B cell (primary cell): ENCODE results near the gene SECTM1. TPM values are rescaled to one million over a fixed set of nuclear protein-coding genes. Genes with fewer than 3 reads are reported as not detected.

Experiments used
- ATAC-seq: fragments of 200-7000 bp; cut with Tn5 transposase; one replicate; pipeline ENCODE4 v1.10.0; 2021; ENCODE audit warnings: low read depth, mild to moderate bottlenecking, moderate number of reproducible peaks, moderate library complexity
- CTCF ChIA-PET: fragments of 350-600 bp; sonication (Branson Sonifier 250); formaldehyde crosslinking; loops from one replicate; lab custom pipeline; 2021; ENCODE audit warnings: antibody characterized with exemption, inconsistent platforms; lab: Charles Lee
- POLR2A ChIA-PET: fragments of 350-600 bp; sonication (Branson Sonifier 250); formaldehyde crosslinking; loops from one replicate; lab custom pipeline; 2021; ENCODE audit warnings: antibody characterized with exemption; lab: Charles Lee
- DNase-seq: peaks from one replicate; pipeline ENCODE4 v3.0.0; 2013
- H2AFZ ChIP-seq: 2 replicates; pipeline ENCODE4 v1.6.1; 2012; ENCODE audit warnings: mild to moderate bottlenecking, low read depth, low read length; ENCODE audit not compliant: insufficient read depth, poor library complexity, severe bottlenecking
- H3K27ac ChIP-seq, 2 donors: 1 replicate in 1 of 2; 2 replicates in 1 of 2; pipeline ENCODE4 v1.5.1; 2012 to 2013; ENCODE audit warnings: low read length in 2 of 2, mild to moderate bottlenecking in 2 of 2, moderate library complexity in 1 of 2
- H3K27me3 ChIP-seq, 4 experiments: fragments of 200-600 bp in 1 of 4; sonication (generic) in 1 of 4; replicated peaks in 1 of 4; 1 replicate in 2 of 4; 2 replicates in 2 of 4; pipeline versions ENCODE4 v1.6.1 to v1.7.0; 2013 to 2016; ENCODE audit warnings: low read length in 3 of 4, mild to moderate bottlenecking in 2 of 4, mixed read lengths in 1 of 4, moderate library complexity in 1 of 4; ENCODE audit not compliant: insufficient read depth in 4 of 4, control insufficient read depth in 3 of 4; ENCODE audit errors: control extremely low read depth in 1 of 4
- H3K36me3 ChIP-seq, 2 experiments: replicated peaks in 1 of 2; 1 replicate in 1 of 2; 2 replicates in 1 of 2; pipeline versions ENCODE4 v1.6.1 to v1.7.1; 2013; ENCODE audit warnings: low read length in 1 of 2; ENCODE audit not compliant: insufficient read depth in 2 of 2, control insufficient read depth in 1 of 2; ENCODE audit errors: control extremely low read depth in 1 of 2, extremely low read depth in 1 of 2
- H3K4me1 ChIP-seq, 2 donors: fragments of 200-600 bp in 1 of 2; sonication (generic) in 1 of 2; 1 replicate in 1 of 2; 2 replicates in 1 of 2; pipeline versions ENCODE4 v1.5.1 to v1.6.1; 2013 to 2017; ENCODE audit warnings: low read length in 2 of 2; ENCODE audit not compliant: control insufficient read depth in 2 of 2, insufficient read depth in 2 of 2
- H3K4me2 ChIP-seq: replicated peaks from 2 replicates; pipeline ENCODE3; 2012; ENCODE audit warnings: mild to moderate bottlenecking, low read depth, low read length; ENCODE audit not compliant: poor library complexity, severe bottlenecking
- H3K4me3 ChIP-seq, 5 experiments: fragments of 200-600 bp in 1 of 5; sonication (generic) in 1 of 5; 1 replicate in 3 of 5; 2 replicates in 2 of 5; pipeline versions ENCODE4 v1.5.1 to v1.7.0; 2011 to 2016; ENCODE audit warnings: low read length in 4 of 5, mild to moderate bottlenecking in 4 of 5, low read depth in 2 of 5, control low read depth in 1 of 5, moderate library complexity in 1 of 5; ENCODE audit not compliant: insufficient read depth in 1 of 5; ENCODE audit errors: control extremely low read depth in 1 of 5, extremely low read depth in 1 of 5
- H3K79me2 ChIP-seq: fragments of 200-600 bp; sonication (generic); one replicate; pipeline ENCODE4 v1.6.0; 2016; ENCODE audit warnings: low read length; ENCODE audit not compliant: control insufficient read depth, insufficient read depth
- H3K9ac ChIP-seq: fragments of 200-600 bp; sonication (generic); 2 replicates; pipeline ENCODE4 v1.6.1; 2017; ENCODE audit warnings: mild to moderate bottlenecking, low read length, moderate library complexity
- H3K9me3 ChIP-seq, 3 donors: one replicate each; pipeline versions ENCODE4 v1.6.1 to v1.7.1; 2013; ENCODE audit warnings: low read length in 2 of 3; ENCODE audit not compliant: control insufficient read depth in 2 of 3, insufficient read depth in 1 of 3; ENCODE audit errors: control extremely low read depth in 1 of 3
- H4K20me1 ChIP-seq: 2 replicates; pipeline ENCODE4 v1.6.0; 2012; ENCODE audit warnings: mild to moderate bottlenecking, low read length; ENCODE audit not compliant: insufficient read depth, control insufficient read depth, poor library complexity, severe bottlenecking
- H3K27ac Mint-ChIP-seq: one replicate; pipeline ENCODE4 v1.8.0; 2021; ENCODE audit warnings: mixed read lengths
- H3K27me3 Mint-ChIP-seq: one replicate; pipeline ENCODE4 v1.8.0; 2021; ENCODE audit warnings: mixed read lengths
- H3K4me1 Mint-ChIP-seq: one replicate; pipeline ENCODE4 v1.8.0; 2021; ENCODE audit warnings: mixed read lengths
- H3K4me3 Mint-ChIP-seq: one replicate; pipeline ENCODE4 v1.8.0; 2021; ENCODE audit warnings: mixed read lengths
- H3K9me3 Mint-ChIP-seq: one replicate; pipeline ENCODE4 v1.8.0; 2022; ENCODE audit warnings: mixed read lengths; ENCODE audit not compliant: insufficient read depth
- CTCF ChIP-seq: fragments of 200-600 bp; IDR thresholded peaks from one replicate; pipeline ENCODE4 v1.8.0; 2022; ENCODE audit warnings: antibody characterized with exemption, mild to moderate bottlenecking
- EZH2 ChIP-seq: IDR thresholded peaks from 2 replicates; pipeline ENCODE4 v1.6.1; 2012; ENCODE audit warnings: borderline replicate concordance, low read depth, mild to moderate bottlenecking, moderate library complexity, low read length; ENCODE audit not compliant: insufficient read depth, poor library complexity, severe bottlenecking
- WGBS: methylation state at CpG from one replicate; pipeline ENCODE4 v1.1.5; 2013; ENCODE audit warnings: missing lambda C conversion rate; ENCODE audit not compliant: insufficient coverage; 5-methylcytosine and 5-hydroxymethylcytosine counted together
- intact Hi-C: fragments of 100-400 bp; cut with micrococcal nuclease; formaldehyde crosslinking; loops from one replicate; pipeline ENCODE4 v1.10.0; 2022
- polyA plus RNA-seq: library from polyadenylated mRNA; depleted of rRNA; stranded (reverse); fragments of >200 nt; gene quantifications from 2 replicates; pipeline ENCODE4 v1.2.3, GENCODE V29; 2012
- total RNA-seq, 2 donors: library from RNA; stranded (reverse); fragments of 120-200 nt in 1 of 2; gene quantifications; 1 replicate in 1 of 2; 2 replicates in 1 of 2; pipeline versions ENCODE4 v1.2.3 to v1.2.4, GENCODE V29; 2013 to 2022

Gene SECTM1
- total and polyA plus RNA-seq, 2 donors (not counting 1 experiment from before 2014, with no cell fraction given) = 0.17 to 1.2 TPM

GRCh38 chr17:82280537-82280936 is 53.0 kb downstream of the SECTM1 start:
- no peak for TF ChIP-seq CTCF
- no peak for TF ChIP-seq EZH2
- Histone ChIP-seq H3K4me1 (no peaks in the 10 kb centered on the region), H2AFZ (no peak overlapping the region), H3K27me3 (peaks cover 0 to 10% (median 0%) of the 10 kb centered on the region in 4 experiments), H4K20me1 (no peaks in the 10 kb centered on the region), H3K4me3 (no peak overlapping the region), H3K9me3 (no peaks in the 10 kb centered on the region), H3K9ac (no peak overlapping the region), H3K36me3 (no peaks in the 10 kb centered on the region), H3K79me2 (no peaks in the 10 kb centered on the region), H3K4me2 (no peak overlapping the region), H3K27ac (no peak overlapping the region)
- Mint-ChIP-seq H3K4me1 (peaks cover 2% of the 10 kb centered on the region), H3K4me3 (no peak overlapping the region), H3K27ac (no peak overlapping the region), H3K27me3 (no peaks in the 10 kb centered on the region), H3K9me3 (no peaks in the 10 kb centered on the region)
- WGBS = 88% methylated on average over 2 of the region's 8 CpGs
- ChIA-PET POLR2A (interaction anchor here (1.8 kb wide), 1 partner anchor 12 kb away, joined by 4 read pairs; no protein-coding TSS in a partner anchor), CTCF (no interaction called here)
- intact Hi-C loops = no loop called here
- DNase-seq (no peak), ATAC-seq (no peak)

DNA sequence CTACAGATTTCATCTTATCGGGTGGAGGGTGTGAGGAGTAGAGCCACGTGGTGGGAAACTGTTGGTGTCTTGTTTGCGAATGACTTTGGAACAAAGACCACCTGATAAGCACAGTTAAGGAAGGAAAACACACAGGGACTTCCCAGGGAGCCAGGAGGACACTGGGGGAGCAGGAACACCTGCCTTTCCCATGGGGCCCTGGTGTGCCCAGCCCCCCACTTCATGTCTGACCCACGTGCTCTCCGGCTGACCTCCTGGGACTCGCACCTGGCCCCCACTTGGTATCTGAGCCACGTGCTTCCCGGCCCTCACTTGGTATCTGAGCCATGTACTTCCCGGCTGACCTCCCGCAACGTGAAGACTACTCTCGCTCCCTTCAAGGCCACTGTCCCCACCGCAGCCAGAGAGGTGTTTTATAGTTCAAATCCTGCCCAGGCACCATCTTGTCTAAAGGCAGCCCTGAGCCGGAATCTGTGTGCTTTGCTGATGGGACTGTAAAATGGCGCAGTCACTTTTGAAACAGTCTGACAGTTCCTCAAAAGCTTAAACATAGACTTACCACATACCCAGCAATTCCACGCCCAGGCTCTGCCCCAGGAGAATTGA is 54.7 kb downstream of the SECTM1 start:
- ChIA-PET CTCF (no interaction called here), POLR2A (interaction anchor here (1.8 kb wide), 1 partner anchor 13 kb away, joined by 4 read pairs; no protein-coding TSS in a partner anchor)
- Mint-ChIP-seq H3K9me3 (no peaks in the 10 kb centered on the region), H3K27me3 (no peaks in the 10 kb centered on the region), H3K4me3 (no peak overlapping the region), H3K4me1 (peaks cover 3% of the 10 kb centered on the region), H3K27ac (no peak overlapping the region)
- no peak overlapping the region for H3K27ac ChIP-seq
- H3K79me2 ChIP-seq = peaks cover 12% of the 10 kb centered on the region
- WGBS = 85% methylated on average over 12 of the region's 16 CpGs
- no peak overlapping the region for H3K4me2 ChIP-seq
- H4K20me1 ChIP-seq = peaks cover 6% of the 10 kb centered on the region
- DNase-seq = no peak
- no peak overlapping the region for H2AFZ ChIP-seq
- intact Hi-C loops = no loop called here
- no peaks in the 10 kb centered on the region for H3K9me3 ChIP-seq
- no peak overlapping the region for H3K4me3 ChIP-seq
- peaks cover 4 to 6% of the 10 kb centered on the region in 2 donors for H3K4me1 ChIP-seq
- no peak overlapping the region for H3K9ac ChIP-seq
- no peaks in the 10 kb centered on the region for H3K36me3 ChIP-seq
- H3K27me3 ChIP-seq = peaks cover 0 to 14% (median 0%) of the 10 kb centered on the region in 4 experiments
- no peak for TF ChIP-seq EZH2
- no peak for TF ChIP-seq CTCF
- ATAC-seq = no peak
